ENCODE data around the gene PTPRD.
"Not testable (repeated sequence)": the region's sequence is repeated elsewhere in the genome, so short reads cannot be mapped to it uniquely, and the experiment has no call there.

PTPRD gene

GRCh38 chr9:10562581-10563343 lies 50.0 kb downstream of the PTPRD start:
- H3K27ac Mint-ChIP-seq = no peak overlapping the region
- H3K4me1 Mint-ChIP-seq (ENCODE audit: low read depth) = no peaks in the 10 kb centered on the region
- peaks cover 11% of the 10 kb centered on the region for H3K9me3 Mint-ChIP-seq (ENCODE audit: low read depth)
- H3K36me3 Mint-ChIP-seq = no peaks in the 10 kb centered on the region
- no peaks in the 10 kb centered on the region for H3K27me3 Mint-ChIP-seq
- no peak overlapping the region for H3K4me3 Mint-ChIP-seq

DNA sequence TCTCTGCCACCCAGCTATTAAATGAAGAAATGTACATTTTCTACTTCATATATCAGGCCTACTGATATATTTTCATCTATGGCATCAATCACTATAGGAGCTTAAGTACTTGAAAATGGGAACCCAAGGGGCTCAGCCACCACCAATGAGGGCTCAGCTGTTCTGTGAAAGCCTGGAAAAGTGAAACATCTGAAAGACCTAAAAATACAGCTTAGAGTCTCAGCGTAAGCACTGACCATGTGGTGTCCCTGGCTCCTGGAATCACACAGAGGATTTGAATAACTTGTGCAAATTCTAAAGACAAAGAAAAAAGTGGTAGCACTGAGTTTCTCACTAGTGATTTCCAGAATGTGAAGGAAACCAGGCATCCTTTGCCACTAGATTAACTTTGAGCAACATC lies 64.5 kb downstream of the PTPRD start:
- Mint-ChIP-seq H3K27me3 (no peaks in the 10 kb centered on the region), H3K4me3 (no peak overlapping the region), H3K36me3 (no peaks in the 10 kb centered on the region), H3K4me1 (ENCODE audit: low read depth) (no peaks in the 10 kb centered on the region), H3K27ac (no peak overlapping the region), H3K9me3 (ENCODE audit: low read depth) (peaks cover 13% of the 10 kb centered on the region)

GRCh38 chr9:10538073-10538472 lies 74.7 kb downstream of the PTPRD start:
- no peaks in the 10 kb centered on the region for H3K27me3 Mint-ChIP-seq
- no peaks in the 10 kb centered on the region for H3K4me1 Mint-ChIP-seq (ENCODE audit: low read depth)
- no peak overlapping the region for H3K4me3 Mint-ChIP-seq
- no peaks in the 10 kb centered on the region for H3K36me3 Mint-ChIP-seq
- H3K27ac Mint-ChIP-seq = no peak overlapping the region
- H3K9me3 Mint-ChIP-seq (ENCODE audit: low read depth) = peaks cover 13% of the 10 kb centered on the region

GRCh38 chr9:10534850-10535249 lies 78.0 kb downstream of the PTPRD start:
- no peaks in the 10 kb centered on the region for H3K36me3 Mint-ChIP-seq
- no peak overlapping the region for H3K4me3 Mint-ChIP-seq
- H3K27me3 Mint-ChIP-seq = no peaks in the 10 kb centered on the region
- no peak overlapping the region for H3K27ac Mint-ChIP-seq
- H3K4me1 Mint-ChIP-seq (ENCODE audit: low read depth) = no peaks in the 10 kb centered on the region
- H3K9me3 Mint-ChIP-seq (ENCODE audit: low read depth) = no peaks in the 10 kb centered on the region

- Mint-ChIP-seq H3K4me1 (ENCODE audit: low read depth) (no peaks in the 10 kb centered on the region), H3K4me3 (no peak overlapping the region), H3K9me3 (ENCODE audit: low read depth) (peaks cover 8% of the 10 kb centered on the region), H3K27ac (no peak overlapping the region), H3K36me3 (no peaks in the 10 kb centered on the region), H3K27me3 (no peaks in the 10 kb centered on the region)
Observed at GRCh38 chr9:10525972-10526371, 86.8 kb downstream of the PTPRD start.

DNA sequence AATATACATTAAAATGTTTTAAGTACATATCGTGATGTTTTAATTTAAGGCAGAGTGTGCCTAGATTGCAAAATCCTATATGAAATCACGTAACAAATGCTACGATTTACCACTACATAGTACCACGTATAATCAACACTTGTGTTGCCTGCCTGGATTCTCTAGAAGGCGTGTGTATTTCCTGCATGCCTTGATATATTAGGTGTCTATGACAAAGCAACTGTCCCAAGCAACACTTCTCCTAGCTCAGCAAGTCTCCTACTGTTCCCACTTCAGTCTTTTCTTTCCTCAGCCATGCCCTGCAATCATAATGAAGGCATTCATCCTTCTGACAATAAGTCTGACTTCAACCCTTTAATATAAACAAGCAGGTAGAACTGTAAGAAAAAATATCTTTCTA lies 89.6 kb downstream of the PTPRD start:
- Mint-ChIP-seq H3K4me3 (no peak overlapping the region), H3K36me3 (no peaks in the 10 kb centered on the region), H3K27me3 (no peaks in the 10 kb centered on the region), H3K9me3 (ENCODE audit: low read depth) (peaks cover 9% of the 10 kb centered on the region), H3K4me1 (ENCODE audit: low read depth) (no peaks in the 10 kb centered on the region), H3K27ac (no peak overlapping the region)

DNA sequence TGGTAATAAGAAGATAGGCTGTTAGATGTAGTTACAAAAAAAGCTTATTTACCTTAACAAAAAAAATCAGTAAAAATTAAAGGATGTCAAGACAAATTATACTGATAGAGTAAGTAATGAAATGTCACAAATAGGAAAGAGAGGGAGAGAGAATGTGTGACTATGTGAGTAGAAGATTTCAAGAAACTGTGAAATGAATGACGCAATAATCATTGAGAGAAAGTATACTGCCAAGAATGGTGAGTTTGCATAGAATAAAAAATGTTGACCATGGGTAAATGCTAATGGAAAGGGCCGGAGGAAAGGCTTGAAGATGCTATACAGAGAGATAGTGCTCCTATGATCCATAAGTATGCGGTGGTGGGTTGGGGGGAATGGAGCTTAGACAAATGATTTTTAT lies 100.7 kb downstream of the PTPRD start:
- no peaks in the 10 kb centered on the region for H3K4me1 Mint-ChIP-seq (ENCODE audit: low read depth)
- H3K36me3 Mint-ChIP-seq = no peaks in the 10 kb centered on the region
- H3K9me3 Mint-ChIP-seq (ENCODE audit: low read depth) = peaks cover 12% of the 10 kb centered on the region
- H3K4me3 Mint-ChIP-seq = no peak overlapping the region
- no peak overlapping the region for H3K27ac Mint-ChIP-seq
- H3K27me3 Mint-ChIP-seq = no peaks in the 10 kb centered on the region

GRCh38 chr9:10488937-10489336 lies 123.9 kb downstream of the PTPRD start:
- H3K4me1 Mint-ChIP-seq (ENCODE audit: low read depth) = no peaks in the 10 kb centered on the region
- H3K4me3 Mint-ChIP-seq = no peak overlapping the region
- H3K9me3 Mint-ChIP-seq (ENCODE audit: low read depth) = peaks cover 16% of the 10 kb centered on the region
- H3K27me3 Mint-ChIP-seq = no peaks in the 10 kb centered on the region
- no peaks in the 10 kb centered on the region for H3K36me3 Mint-ChIP-seq
- no peak overlapping the region for H3K27ac Mint-ChIP-seq

DNA sequence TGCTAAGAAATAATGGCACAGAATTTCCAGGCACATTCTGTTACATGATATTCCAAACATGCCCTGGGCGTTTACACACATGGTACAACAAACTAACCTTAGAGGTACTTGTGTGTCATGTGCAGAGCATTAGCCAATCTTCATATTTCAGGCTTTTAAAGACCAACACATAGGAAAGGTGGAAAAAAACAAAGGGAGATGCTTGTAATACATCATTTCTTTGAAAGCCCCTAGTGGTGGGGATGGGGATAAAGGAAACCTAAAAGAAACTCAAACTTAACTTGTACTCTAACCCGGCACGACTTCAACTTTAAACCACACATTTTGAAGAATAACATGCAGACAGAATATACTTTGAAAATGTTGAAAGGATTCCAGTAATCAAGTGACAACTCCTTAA lies 133.6 kb downstream of the PTPRD start:
- H3K27ac Mint-ChIP-seq = no peak overlapping the region
- H3K4me1 Mint-ChIP-seq (ENCODE audit: low read depth) = no peaks in the 10 kb centered on the region
- H3K4me3 Mint-ChIP-seq = no peak overlapping the region
- peaks cover 21% of the 10 kb centered on the region for H3K9me3 Mint-ChIP-seq (ENCODE audit: low read depth)
- no peaks in the 10 kb centered on the region for H3K27me3 Mint-ChIP-seq
- H3K36me3 Mint-ChIP-seq = no peaks in the 10 kb centered on the region

DNA sequence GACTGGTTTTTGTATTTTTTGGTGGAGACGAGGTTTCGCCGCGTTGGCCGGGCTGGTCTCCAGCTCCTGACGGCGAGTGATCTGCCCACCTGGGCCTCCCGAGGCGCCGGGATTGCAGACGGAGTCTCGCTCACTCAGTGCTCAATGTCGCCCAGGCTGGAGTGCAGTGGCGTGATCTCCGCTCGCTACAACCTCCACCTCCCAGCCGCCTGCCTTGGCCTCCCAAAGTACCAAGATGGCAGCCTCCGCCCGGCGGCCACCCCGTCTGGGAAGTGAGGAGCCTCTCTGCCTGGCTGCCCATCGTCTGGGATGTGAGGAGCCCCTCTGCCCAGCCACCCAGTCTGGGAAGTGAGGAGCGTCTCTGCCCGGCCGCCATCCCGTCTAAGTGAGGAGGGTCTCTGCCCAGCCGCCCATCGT lies 163.6 kb downstream of the PTPRD start:
- not testable (repeated sequence) for H3K27me3 Mint-ChIP-seq; H3K4me1 Mint-ChIP-seq (ENCODE audit: low read depth); H3K27ac Mint-ChIP-seq; H3K36me3 Mint-ChIP-seq; H3K4me3 Mint-ChIP-seq
- peaks cover 15% of the 10 kb centered on the region for H3K9me3 Mint-ChIP-seq (ENCODE audit: low read depth)

DNA sequence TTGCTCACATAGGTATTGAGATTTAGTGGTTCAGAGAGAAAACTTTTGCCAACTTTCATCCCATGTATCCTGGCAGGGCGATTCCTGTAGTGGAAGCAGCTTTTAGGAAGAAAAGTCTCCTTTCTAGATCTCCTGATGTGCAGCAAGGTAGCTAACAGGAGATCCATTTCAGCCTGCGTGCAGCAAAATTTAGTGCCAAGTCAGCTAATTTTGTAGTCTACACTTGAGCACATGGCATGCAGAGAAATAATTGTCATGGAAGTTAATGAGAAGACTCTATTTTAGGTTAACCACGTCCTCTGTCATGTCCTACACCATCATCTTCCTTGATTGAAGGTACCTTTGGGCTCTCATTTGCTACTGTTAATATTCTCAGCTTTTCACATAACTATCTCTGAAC lies 165.8 kb downstream of the PTPRD start:
- no peaks in the 10 kb centered on the region for H3K4me1 Mint-ChIP-seq (ENCODE audit: low read depth)
- peaks cover 15% of the 10 kb centered on the region for H3K9me3 Mint-ChIP-seq (ENCODE audit: low read depth)
- no peaks in the 10 kb centered on the region for H3K36me3 Mint-ChIP-seq
- no peak overlapping the region for H3K4me3 Mint-ChIP-seq
- H3K27me3 Mint-ChIP-seq = no peaks in the 10 kb centered on the region
- no peak overlapping the region for H3K27ac Mint-ChIP-seq

- H3K4me3 Mint-ChIP-seq = no peak overlapping the region
- H3K4me1 Mint-ChIP-seq (ENCODE audit: low read depth) = no peaks in the 10 kb centered on the region
- no peaks in the 10 kb centered on the region for H3K27me3 Mint-ChIP-seq
- H3K27ac Mint-ChIP-seq = no peak overlapping the region
- peaks cover 16% of the 10 kb centered on the region for H3K9me3 Mint-ChIP-seq (ENCODE audit: low read depth)
- no peaks in the 10 kb centered on the region for H3K36me3 Mint-ChIP-seq
Observed at GRCh38 chr9:10443868-10444204, 169.0 kb downstream of the PTPRD start.

- no peaks in the 10 kb centered on the region for H3K4me1 Mint-ChIP-seq (ENCODE audit: low read depth)
- no peak overlapping the region for H3K4me3 Mint-ChIP-seq
- H3K36me3 Mint-ChIP-seq = no peaks in the 10 kb centered on the region
- H3K27ac Mint-ChIP-seq = no peak overlapping the region
- no peaks in the 10 kb centered on the region for H3K27me3 Mint-ChIP-seq
- peaks cover 16% of the 10 kb centered on the region for H3K9me3 Mint-ChIP-seq (ENCODE audit: low read depth)
Observed at GRCh38 chr9:10443181-10443867, 169.5 kb downstream of the PTPRD start.

GRCh38 chr9:10438955-10439354 lies 173.8 kb downstream of the PTPRD start:
- Mint-ChIP-seq H3K4me3 (no peak overlapping the region), H3K9me3 (ENCODE audit: low read depth) (peaks cover 5% of the 10 kb centered on the region), H3K36me3 (no peaks in the 10 kb centered on the region), H3K27me3 (no peaks in the 10 kb centered on the region), H3K4me1 (ENCODE audit: low read depth) (no peaks in the 10 kb centered on the region), H3K27ac (no peak overlapping the region)

- Mint-ChIP-seq H3K9me3 (ENCODE audit: low read depth) (peaks cover 12% of the 10 kb centered on the region), H3K27me3 (no peaks in the 10 kb centered on the region), H3K4me3 (no peak overlapping the region), H3K4me1 (ENCODE audit: low read depth) (no peaks in the 10 kb centered on the region), H3K27ac (no peak overlapping the region), H3K36me3 (no peaks in the 10 kb centered on the region)
Observed at GRCh38 chr9:10436756-10437155, 176.0 kb downstream of the PTPRD start.

DNA sequence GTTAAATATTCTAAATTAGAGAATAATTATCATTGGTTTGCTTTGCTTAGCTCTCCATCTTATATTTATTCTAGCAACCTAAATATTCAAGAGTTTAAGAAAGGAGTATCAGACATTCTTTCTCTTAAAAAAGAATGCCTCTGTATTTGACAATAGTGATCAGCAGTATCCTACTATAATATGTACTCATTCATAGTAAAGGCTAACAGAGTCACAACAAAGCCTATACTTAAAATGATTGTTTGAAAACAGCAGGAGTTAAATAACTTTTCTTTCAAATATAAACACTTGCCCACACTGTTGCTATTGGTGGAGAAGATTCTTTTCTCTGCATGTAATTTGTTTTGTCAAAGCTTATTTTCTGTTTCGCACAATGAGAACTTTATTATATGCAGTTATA lies 178.4 kb downstream of the PTPRD start:
- Mint-ChIP-seq H3K4me3 (no peak overlapping the region), H3K27me3 (no peaks in the 10 kb centered on the region), H3K4me1 (ENCODE audit: low read depth) (no peaks in the 10 kb centered on the region), H3K9me3 (ENCODE audit: low read depth) (peaks cover 6% of the 10 kb centered on the region), H3K27ac (no peak overlapping the region), H3K36me3 (no peaks in the 10 kb centered on the region)

Measured in activated naive CD8-positive, alpha-beta T cell (primary cell).